GM06990 (cell line): ENCODE results near the gene VPS25.

ENCODE experiments used
- DNase-seq: peaks from one replicate; pipeline ENCODE4 v3.0.0-alpha.2; 2011; ENCODE audit not compliant: insufficient read length; ENCODE audit errors: extremely low read depth
- H3K27me3 ChIP-seq: replicated peaks from 2 replicates; pipeline ENCODE4 v1.6.0; 2011; ENCODE audit warnings: low read length; ENCODE audit not compliant: control insufficient read depth, insufficient read depth
- H3K36me3 ChIP-seq: 2 replicates; pipeline ENCODE4 v1.5.1; 2011; ENCODE audit warnings: low read length; ENCODE audit not compliant: control insufficient read depth, insufficient read depth
- H3K4me3 ChIP-seq: replicated peaks from 2 replicates; pipeline ENCODE4 v1.5.1; 2011; ENCODE audit warnings: low read depth, mild to moderate bottlenecking, control low read depth, low read length
- TF ChIP-seq, protein P1 (sequence below): IDR thresholded peaks from 2 replicates; pipeline ENCODE4 v1.5.1; 2011; ENCODE audit warnings: low read length, control low read depth, mild to moderate bottlenecking, inconsistent platforms; ENCODE audit not compliant: insufficient read depth, poor library complexity, severe bottlenecking

Gene VPS25

DNA sequence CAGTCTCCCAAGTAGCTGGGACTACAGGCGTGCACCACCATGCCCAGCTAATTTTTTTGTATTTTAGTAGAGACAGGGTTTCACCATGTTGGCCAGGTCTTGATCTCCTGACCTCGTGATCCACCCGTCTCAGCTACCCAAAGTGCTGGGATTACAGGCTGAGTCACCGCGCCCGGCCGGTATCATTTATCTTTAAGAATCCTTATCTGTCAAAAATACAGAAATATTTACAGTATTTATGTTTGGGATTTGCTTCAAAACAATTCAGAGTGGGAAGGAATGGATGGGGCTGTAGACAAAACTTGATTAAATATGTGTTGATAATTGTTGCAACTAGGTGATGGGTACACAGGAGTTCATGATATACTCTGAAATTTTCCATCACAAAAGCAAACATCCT lies 47.9 kb downstream of the VPS25 start:
- peaks cover 14% of the 10 kb centered on the region for H3K36me3 ChIP-seq
- no peaks in the 10 kb centered on the region for H3K27me3 ChIP-seq
- H3K4me3 ChIP-seq: no peak overlapping the region
- no peak for DNase-seq
- TF ChIP-seq, protein P1, sequence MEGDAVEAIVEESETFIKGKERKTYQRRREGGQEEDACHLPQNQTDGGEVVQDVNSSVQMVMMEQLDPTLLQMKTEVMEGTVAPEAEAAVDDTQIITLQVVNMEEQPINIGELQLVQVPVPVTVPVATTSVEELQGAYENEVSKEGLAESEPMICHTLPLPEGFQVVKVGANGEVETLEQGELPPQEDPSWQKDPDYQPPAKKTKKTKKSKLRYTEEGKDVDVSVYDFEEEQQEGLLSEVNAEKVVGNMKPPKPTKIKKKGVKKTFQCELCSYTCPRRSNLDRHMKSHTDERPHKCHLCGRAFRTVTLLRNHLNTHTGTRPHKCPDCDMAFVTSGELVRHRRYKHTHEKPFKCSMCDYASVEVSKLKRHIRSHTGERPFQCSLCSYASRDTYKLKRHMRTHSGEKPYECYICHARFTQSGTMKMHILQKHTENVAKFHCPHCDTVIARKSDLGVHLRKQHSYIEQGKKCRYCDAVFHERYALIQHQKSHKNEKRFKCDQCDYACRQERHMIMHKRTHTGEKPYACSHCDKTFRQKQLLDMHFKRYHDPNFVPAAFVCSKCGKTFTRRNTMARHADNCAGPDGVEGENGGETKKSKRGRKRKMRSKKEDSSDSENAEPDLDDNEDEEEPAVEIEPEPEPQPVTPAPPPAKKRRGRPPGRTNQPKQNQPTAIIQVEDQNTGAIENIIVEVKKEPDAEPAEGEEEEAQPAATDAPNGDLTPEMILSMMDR: no peak

DNA sequence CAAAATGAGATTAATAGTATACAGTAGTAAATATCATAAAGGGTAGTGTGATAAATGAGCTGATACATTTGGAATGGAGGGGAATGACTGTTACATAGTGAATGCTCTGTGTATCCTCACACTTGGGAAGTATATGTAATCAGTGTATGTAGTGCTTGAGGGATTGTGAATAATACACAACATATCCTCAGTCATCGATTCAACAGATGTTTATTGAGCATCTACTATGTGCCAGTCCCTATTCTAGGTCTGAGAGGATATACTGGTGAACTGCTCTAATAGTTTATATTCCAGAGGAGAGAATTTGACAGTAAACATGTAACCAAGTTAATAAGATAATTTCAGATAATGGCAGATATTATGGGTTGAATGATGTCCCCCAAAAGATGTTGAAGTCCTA lies 54.2 kb downstream of the VPS25 start:
- Histone ChIP-seq H3K36me3 (no peaks in the 10 kb centered on the region), H3K27me3 (no peaks in the 10 kb centered on the region), H3K4me3 (no peak overlapping the region)
- TF ChIP-seq, protein P1: no peak
- DNase-seq: no peak
